ENCODE data around the gene FUT7. TPM values are rescaled to one million over a fixed set of nuclear protein-coding genes. Genes with fewer than 3 reads are reported as not detected.

FUT7 gene
- total RNA-seq, 4 donors from 2014 or later: 0.32 to 0.83 TPM; not detected in 2

DNA sequence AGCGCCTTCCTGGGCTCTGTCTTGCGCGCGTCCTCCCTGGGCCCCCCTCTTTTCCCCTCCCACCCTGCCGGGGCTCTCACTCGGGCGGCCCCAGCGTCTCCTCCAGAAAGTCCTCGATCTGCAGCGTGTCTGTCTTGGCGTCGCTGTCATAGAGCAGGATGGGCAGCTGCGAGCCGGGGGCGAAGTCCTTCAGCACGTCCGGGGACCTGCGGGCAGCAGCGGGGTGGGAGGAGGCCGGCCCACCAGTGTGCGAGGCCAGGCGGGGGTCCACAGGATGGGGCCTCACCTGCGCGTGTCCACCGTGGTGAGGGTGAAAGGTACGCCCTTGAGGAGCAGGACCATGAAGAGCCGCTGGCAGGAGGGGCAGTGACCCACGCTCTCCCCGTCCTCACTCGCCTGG lies 36.5 kb downstream of the FUT7 start:
- Histone ChIP-seq H3K27me3 (peaks cover 0 to 60% (median 14%) of the 10 kb centered on the region in 4 donors), H3K9me3 (no peaks in the 10 kb centered on the region), H3K27ac (replicated peaks in 1 of 4) (no peak overlapping the region), H3K4me3 (peak overlapping the region in 3 of 4 donors; percentile 4 to 38 (median 10)), H3K4me1 (peaks cover 32 to 57% (median 48%) of the 10 kb centered on the region in 4 donors), H3K36me3 (peaks cover 4 to 18% (median 14%) of the 10 kb centered on the region in 4 donors)
- intact Hi-C loops (cut with DNase I): no loop called here
- TF ChIP-seq EP300 (IDR thresholded peaks at IDR 0.05) (no peak), POLR2AphosphoS5 (IDR thresholded peaks at IDR 0.05) (no peak), POLR2A (IDR thresholded peaks at IDR 0.05; ENCODE audit: low read depth) (no peak)
- TF ChIP-seq, protein P1, sequence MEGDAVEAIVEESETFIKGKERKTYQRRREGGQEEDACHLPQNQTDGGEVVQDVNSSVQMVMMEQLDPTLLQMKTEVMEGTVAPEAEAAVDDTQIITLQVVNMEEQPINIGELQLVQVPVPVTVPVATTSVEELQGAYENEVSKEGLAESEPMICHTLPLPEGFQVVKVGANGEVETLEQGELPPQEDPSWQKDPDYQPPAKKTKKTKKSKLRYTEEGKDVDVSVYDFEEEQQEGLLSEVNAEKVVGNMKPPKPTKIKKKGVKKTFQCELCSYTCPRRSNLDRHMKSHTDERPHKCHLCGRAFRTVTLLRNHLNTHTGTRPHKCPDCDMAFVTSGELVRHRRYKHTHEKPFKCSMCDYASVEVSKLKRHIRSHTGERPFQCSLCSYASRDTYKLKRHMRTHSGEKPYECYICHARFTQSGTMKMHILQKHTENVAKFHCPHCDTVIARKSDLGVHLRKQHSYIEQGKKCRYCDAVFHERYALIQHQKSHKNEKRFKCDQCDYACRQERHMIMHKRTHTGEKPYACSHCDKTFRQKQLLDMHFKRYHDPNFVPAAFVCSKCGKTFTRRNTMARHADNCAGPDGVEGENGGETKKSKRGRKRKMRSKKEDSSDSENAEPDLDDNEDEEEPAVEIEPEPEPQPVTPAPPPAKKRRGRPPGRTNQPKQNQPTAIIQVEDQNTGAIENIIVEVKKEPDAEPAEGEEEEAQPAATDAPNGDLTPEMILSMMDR (IDR thresholded peaks at IDR 0.05): no peak
- DNase-seq (ENCODE audit: extremely low spot score): no peak
- 40% methylated on average over 20 of the region's 30 CpGs for WGBS

DNA sequence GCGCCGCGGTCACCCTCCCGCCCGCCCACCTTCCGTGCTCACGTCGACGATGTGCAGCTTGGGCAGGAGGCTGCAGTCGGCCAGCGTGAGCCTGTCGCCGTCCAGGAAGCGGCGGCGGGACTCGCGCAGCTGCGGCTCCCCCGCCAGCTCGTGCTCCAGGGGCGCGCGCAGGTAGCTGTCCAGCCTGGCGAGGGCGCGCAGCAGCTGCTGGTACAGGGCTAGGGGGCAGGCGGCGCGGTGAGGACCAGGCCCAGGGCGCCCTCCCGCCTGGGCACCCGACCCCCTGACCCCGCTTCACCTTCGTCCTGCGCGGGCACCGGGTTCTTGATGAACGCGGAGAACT lies 37.0 kb downstream of the FUT7 start:
- Histone ChIP-seq H3K9me3 (no peaks in the 10 kb centered on the region), H3K27me3 (peaks cover 0 to 60% (median 14%) of the 10 kb centered on the region in 4 donors), H3K4me1 (peaks cover 32 to 57% (median 48%) of the 10 kb centered on the region in 4 donors), H3K4me3 (peak overlapping the region in 1 of 4 donors; percentile 10), H3K27ac (replicated peaks in 1 of 4) (no peak overlapping the region), H3K36me3 (peaks cover 4 to 18% (median 14%) of the 10 kb centered on the region in 4 donors)
- no peak for DNase-seq (ENCODE audit: extremely low spot score)
- intact Hi-C loops (cut with DNase I): loop anchor here (5.0 kb wide), 1 partner anchor 48 kb away; the partner anchor contains the start of gene C8G
- TF ChIP-seq EP300 (IDR thresholded peaks at IDR 0.05) (no peak), POLR2A (IDR thresholded peaks at IDR 0.05; ENCODE audit: low read depth) (no peak), POLR2AphosphoS5 (IDR thresholded peaks at IDR 0.05) (no peak)
- TF ChIP-seq, protein P1 (IDR thresholded peaks at IDR 0.05): no peak
- WGBS: no CpG with 5 or more reads among the region's 40 CpGs

DNA sequence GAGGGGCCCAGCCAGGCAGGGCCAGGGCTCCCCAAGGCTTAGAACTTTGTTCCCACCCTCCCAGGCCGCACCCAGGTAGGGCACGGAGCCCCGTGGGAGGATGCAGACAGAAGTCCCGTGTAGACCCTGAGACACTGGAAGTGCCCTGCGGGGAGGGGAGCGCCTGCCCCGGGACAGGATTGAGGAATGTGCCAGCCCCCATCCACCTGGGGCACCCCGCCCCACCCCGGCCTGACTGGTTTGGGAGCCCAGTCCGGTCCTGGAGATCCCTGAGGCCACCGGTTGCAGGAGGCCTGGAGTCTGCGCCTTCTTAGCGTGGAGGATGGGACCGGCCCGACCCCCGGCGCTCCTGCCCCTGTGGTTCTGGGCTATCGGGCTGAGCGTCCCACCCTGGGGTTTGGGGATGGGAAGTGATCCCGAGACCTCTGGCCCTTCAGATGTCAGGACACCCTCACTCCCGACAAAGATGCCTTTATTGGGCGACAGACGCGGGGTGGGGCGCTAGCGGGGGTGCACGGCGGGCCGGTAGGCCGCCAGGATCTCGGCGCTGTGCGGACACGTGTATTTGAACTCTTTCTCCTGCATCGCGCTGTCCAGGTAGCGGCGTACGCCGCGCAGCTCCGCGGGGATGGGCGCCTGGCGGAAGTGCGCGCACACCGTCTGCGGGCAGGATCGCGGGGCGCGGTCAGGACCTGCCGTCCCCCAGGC lies 37.6 kb downstream of the FUT7 start:
- no peak overlapping the region for H3K27ac ChIP-seq (replicated peaks in 1 of 4)
- no peaks in the 10 kb centered on the region for H3K9me3 ChIP-seq
- 86% methylated on average over 19 of the region's 54 CpGs for WGBS
- DNase-seq (ENCODE audit: extremely low spot score): no peak
- H3K36me3 ChIP-seq: peaks cover 4 to 18% (median 14%) of the 10 kb centered on the region in 4 donors
- peak overlapping the region in 1 of 4 donors; percentile 10 for H3K4me3 ChIP-seq
- H3K4me1 ChIP-seq: peaks cover 32 to 57% (median 48%) of the 10 kb centered on the region in 4 donors
- no peak for TF ChIP-seq POLR2A (IDR thresholded peaks at IDR 0.05; ENCODE audit: low read depth)
- TF ChIP-seq, protein P1 (IDR thresholded peaks at IDR 0.05): no peak
- no peak for TF ChIP-seq POLR2AphosphoS5 (IDR thresholded peaks at IDR 0.05)
- no peak for TF ChIP-seq EP300 (IDR thresholded peaks at IDR 0.05)
- peaks cover 0 to 60% (median 14%) of the 10 kb centered on the region in 4 donors for H3K27me3 ChIP-seq
- intact Hi-C loops (cut with DNase I): loop anchor here (5.0 kb wide), 1 partner anchor 47 kb away; the partner anchor contains the start of gene C8G

DNA sequence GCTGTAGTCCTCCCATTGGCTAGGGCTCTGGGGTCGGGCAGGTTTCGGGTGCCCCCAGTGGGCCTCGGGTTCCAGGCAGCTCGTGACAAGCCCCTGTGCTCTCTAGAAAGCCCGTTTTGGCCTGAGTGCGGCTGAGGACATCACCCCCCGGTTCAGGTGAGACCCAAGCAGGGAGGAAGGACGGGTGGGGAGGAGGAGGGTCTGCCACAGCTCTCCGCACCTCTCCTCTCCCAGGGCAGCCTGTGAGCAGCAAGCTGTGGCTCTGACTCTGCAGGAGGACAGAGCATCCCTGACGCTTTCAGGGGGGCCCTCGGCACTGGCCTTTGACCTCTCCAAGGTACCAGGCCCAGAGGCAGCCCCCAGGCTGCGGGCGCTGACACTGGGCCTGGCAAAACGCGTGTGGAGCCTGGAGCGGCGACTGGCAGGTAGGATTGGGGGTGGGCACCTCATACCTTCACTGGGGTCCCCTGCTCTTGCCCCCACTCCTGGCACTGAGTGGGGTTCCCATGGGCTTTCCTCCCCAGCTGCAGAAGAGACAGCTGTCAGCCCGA lies 39.0 kb downstream of the FUT7 start:
- 27% methylated on average over 11 of the region's 18 CpGs for WGBS
- no peak for DNase-seq (ENCODE audit: extremely low spot score)
- Histone ChIP-seq H3K9me3 (no peaks in the 10 kb centered on the region), H3K4me3 (peak overlapping the region; percentile 67 to 86 (median 74)), H3K36me3 (peaks cover 4 to 18% (median 14%) of the 10 kb centered on the region in 4 donors), H3K27ac (replicated peaks in 1 of 4) (peak overlapping the region; percentile 87 to 91 (median 88)), H3K27me3 (peaks cover 0 to 51% (median 14%) of the 10 kb centered on the region in 4 donors), H3K4me1 (peaks cover 32 to 57% (median 48%) of the 10 kb centered on the region in 4 donors)
- intact Hi-C loops (cut with DNase I): loop anchor here (5.0 kb wide), 1 partner anchor 46 kb away; the partner anchor contains the start of gene C8G
- TF ChIP-seq EP300 (IDR thresholded peaks at IDR 0.05): no peak
- no peak for TF ChIP-seq POLR2A (IDR thresholded peaks at IDR 0.05; ENCODE audit: low read depth)
- TF ChIP-seq, protein P1 (IDR thresholded peaks at IDR 0.05): no peak
- no peak for TF ChIP-seq POLR2AphosphoS5 (IDR thresholded peaks at IDR 0.05)

Measured in esophagus muscularis mucosa (tissue), 4 donors.